GM12864 (cell line): Measurements from ENCODE around the gene BZW1.

ENCODE experiments used
- DNase-seq: peaks from one replicate; pipeline ENCODE4 v3.0.0-alpha.2; 2011; ENCODE audit warnings: low read depth
- H3K4me3 ChIP-seq: 2 replicates; pipeline ENCODE4 v1.5.1; 2011; ENCODE audit warnings: mild to moderate bottlenecking, low read depth, low read length, control low read depth
- TF ChIP-seq, protein P1 (sequence below): IDR thresholded peaks from 2 replicates; pipeline ENCODE4 v1.5.1; 2011; ENCODE audit warnings: low read depth, mild to moderate bottlenecking, moderate library complexity, low read length, control low read depth, inconsistent platforms; ENCODE audit errors: missing control alignments

The BZW1 gene

GRCh38 chr2:200770847-200771246 is 40.9 kb upstream of the BZW1 start:
- TF ChIP-seq, protein P1, sequence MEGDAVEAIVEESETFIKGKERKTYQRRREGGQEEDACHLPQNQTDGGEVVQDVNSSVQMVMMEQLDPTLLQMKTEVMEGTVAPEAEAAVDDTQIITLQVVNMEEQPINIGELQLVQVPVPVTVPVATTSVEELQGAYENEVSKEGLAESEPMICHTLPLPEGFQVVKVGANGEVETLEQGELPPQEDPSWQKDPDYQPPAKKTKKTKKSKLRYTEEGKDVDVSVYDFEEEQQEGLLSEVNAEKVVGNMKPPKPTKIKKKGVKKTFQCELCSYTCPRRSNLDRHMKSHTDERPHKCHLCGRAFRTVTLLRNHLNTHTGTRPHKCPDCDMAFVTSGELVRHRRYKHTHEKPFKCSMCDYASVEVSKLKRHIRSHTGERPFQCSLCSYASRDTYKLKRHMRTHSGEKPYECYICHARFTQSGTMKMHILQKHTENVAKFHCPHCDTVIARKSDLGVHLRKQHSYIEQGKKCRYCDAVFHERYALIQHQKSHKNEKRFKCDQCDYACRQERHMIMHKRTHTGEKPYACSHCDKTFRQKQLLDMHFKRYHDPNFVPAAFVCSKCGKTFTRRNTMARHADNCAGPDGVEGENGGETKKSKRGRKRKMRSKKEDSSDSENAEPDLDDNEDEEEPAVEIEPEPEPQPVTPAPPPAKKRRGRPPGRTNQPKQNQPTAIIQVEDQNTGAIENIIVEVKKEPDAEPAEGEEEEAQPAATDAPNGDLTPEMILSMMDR, result no peak
- no peak overlapping the region for H3K4me3 ChIP-seq
- no peak for DNase-seq

DNA sequence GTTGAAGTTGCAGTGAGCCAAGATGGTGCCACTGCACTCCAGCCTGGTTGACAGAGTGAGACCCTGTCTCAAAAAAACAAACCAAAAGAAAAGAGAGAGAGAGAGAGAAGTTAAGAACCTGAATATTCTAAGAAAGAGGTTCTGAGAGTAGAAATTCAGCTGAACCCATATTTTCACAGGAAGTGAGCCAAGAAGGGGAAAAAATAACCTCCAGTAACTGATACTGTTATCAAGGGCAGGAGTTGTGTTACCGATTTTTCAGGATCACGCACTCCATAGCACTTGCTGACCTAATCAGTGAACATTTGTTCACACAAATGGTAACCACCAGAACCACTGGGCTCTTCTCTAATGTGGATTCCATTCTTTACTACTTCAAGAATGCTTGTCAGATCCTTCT is 39.1 kb upstream of the BZW1 start:
- no peak overlapping the region for H3K4me3 ChIP-seq
- TF ChIP-seq, protein P1, result no peak
- DNase-seq, result no peak

DNA sequence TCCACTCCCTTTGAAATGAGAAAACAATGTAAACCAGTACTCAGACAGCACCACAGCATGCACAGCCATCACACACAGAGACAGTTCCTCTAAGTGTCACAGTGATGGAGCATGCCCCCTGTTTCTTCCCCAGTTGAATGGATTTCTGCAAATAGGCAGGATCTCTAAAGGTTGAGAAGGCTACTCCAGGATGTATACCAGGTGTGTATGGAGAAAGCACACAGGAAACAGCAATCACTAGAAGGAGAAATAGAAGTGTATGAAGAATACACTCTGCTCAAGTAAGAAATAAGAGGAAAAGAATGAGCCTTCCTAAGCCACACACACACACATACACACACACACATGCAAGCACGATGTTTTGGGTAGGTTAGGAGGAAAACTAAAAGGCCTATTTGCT is 38.6 kb upstream of the BZW1 start:
- TF ChIP-seq, protein P1, result no peak
- no peak overlapping the region for H3K4me3 ChIP-seq
- no peak for DNase-seq

DNA sequence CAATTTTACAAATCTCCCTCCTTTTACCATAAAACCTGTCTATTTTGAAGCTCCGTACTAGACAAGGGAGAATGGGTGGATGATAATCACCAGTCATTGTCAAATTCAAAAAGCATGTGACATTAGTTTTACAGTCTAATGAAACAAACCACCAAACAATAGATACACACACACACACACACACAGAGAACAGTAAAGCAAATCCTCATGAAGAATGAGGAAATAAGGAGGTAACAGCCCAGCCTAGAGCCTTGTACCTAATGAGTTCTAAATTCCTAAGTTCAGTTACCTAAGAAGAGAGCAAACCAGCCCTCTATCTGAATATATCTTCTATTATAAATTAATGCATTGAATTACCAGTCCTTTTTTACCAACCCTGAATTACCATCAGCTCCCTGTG is 36.8 kb upstream of the BZW1 start:
- no peak overlapping the region for H3K4me3 ChIP-seq
- TF ChIP-seq, protein P1, result no peak
- no peak for DNase-seq

- no peak overlapping the region for H3K4me3 ChIP-seq
- TF ChIP-seq, protein P1, result no peak
- DNase-seq, result no peak
Observed at GRCh38 chr2:200777275-200777674, 34.4 kb upstream of the BZW1 start.

DNA sequence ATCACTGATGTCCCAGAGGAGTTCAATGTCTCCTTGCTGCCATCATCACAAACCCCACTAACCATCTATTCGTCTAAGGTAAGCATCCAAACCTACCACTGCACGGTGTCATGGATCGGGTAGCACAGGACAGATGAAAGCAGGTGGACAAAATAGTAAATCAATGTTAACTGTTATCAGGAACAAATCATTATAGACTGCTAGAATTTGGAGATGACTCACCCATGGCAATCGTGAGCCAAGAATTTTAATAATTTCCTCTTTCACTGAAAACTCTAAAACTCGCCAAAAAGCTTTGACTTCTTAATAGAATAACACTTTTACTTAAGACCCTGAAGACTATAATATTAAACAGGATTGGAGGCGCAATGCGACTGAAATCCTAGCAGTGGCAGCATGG is 33.7 kb upstream of the BZW1 start:
- DNase-seq, result no peak
- TF ChIP-seq, protein P1, result no peak
- no peak overlapping the region for H3K4me3 ChIP-seq

GRCh38 chr2:200779214-200779613 is 32.5 kb upstream of the BZW1 start:
- H3K4me3 ChIP-seq, result no peak overlapping the region
- DNase-seq, result no peak
- TF ChIP-seq, protein P1, result no peak
